ENCODE measurements around the gene SGSM1.

SGSM1 gene

DNA sequence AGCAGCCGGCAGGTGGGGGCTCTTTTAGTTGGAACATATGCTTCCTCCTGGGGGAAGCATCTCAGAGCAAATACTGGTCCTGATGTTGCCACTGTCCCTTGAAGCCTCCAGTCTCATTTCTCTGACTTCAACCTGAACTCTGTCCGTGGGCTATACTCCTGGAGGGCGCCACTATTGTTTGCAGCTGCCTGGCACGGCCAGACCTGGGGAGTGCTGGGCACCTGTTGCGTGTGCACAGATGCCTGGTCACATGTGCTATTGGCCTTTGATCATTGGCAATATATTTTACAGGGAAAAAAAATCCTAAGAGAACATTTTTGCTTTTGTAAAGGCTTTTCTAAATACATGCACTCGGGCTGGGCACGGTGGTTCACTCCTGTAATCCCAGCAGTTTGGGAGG is 122.3 kb downstream of the SGSM1 start:
- no peak for ATAC-seq (ENCODE audit: low read depth)
- H3K9me3 ChIP-seq (ENCODE audit: severe bottlenecking), result no peaks in the 10 kb centered on the region
- DNase-seq (ENCODE audit: low spot score), result no peak
- H3K4me3 ChIP-seq (ENCODE audit: severe bottlenecking), result no peak overlapping the region
- H3K36me3 ChIP-seq (ENCODE audit: low read depth), result no peaks in the 10 kb centered on the region
- TF ChIP-seq, protein P1, sequence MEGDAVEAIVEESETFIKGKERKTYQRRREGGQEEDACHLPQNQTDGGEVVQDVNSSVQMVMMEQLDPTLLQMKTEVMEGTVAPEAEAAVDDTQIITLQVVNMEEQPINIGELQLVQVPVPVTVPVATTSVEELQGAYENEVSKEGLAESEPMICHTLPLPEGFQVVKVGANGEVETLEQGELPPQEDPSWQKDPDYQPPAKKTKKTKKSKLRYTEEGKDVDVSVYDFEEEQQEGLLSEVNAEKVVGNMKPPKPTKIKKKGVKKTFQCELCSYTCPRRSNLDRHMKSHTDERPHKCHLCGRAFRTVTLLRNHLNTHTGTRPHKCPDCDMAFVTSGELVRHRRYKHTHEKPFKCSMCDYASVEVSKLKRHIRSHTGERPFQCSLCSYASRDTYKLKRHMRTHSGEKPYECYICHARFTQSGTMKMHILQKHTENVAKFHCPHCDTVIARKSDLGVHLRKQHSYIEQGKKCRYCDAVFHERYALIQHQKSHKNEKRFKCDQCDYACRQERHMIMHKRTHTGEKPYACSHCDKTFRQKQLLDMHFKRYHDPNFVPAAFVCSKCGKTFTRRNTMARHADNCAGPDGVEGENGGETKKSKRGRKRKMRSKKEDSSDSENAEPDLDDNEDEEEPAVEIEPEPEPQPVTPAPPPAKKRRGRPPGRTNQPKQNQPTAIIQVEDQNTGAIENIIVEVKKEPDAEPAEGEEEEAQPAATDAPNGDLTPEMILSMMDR (IDR thresholded peaks at IDR 0.05; ENCODE audit: poor library complexity, severe bottlenecking), result no peak
- H3K27ac ChIP-seq (ENCODE audit: poor library complexity, severe bottlenecking), result no peak overlapping the region
- no peaks in the 10 kb centered on the region for H3K4me1 ChIP-seq (ENCODE audit: insufficient read depth, poor library complexity, severe bottlenecking)
- no peaks in the 10 kb centered on the region for H3K27me3 ChIP-seq (ENCODE audit: insufficient read depth, poor library complexity, severe bottlenecking)

DNA sequence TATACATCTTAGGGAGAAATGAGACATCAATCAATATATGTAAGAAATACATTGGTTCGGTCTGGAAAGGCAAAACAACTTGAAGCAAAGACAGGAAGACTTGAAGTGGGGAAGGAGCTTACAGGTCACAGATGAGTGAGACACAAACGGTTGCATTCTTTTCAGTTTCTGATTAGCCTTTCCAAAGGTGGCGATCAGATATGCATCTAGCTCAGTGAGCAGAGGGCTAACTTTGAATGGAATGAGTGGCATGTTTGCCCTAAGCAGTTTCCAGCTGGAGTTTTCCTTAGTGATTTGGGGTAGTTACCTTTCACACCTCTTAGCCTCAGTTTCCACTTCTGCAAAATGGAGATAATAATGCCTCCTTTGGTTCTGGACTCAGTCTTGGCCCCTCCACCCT is 124.7 kb downstream of the SGSM1 start:
- H3K4me3 ChIP-seq (ENCODE audit: severe bottlenecking), result no peak overlapping the region
- no peaks in the 10 kb centered on the region for H3K9me3 ChIP-seq (ENCODE audit: severe bottlenecking)
- H3K27ac ChIP-seq (ENCODE audit: poor library complexity, severe bottlenecking), result no peak overlapping the region
- no peaks in the 10 kb centered on the region for H3K4me1 ChIP-seq (ENCODE audit: insufficient read depth, poor library complexity, severe bottlenecking)
- no peaks in the 10 kb centered on the region for H3K27me3 ChIP-seq (ENCODE audit: insufficient read depth, poor library complexity, severe bottlenecking)
- DNase-seq (ENCODE audit: low spot score), result no peak
- TF ChIP-seq, protein P1 (IDR thresholded peaks at IDR 0.05; ENCODE audit: poor library complexity, severe bottlenecking), result no peak
- ATAC-seq (ENCODE audit: low read depth), result no peak
- H3K36me3 ChIP-seq (ENCODE audit: low read depth), result no peaks in the 10 kb centered on the region

DNA sequence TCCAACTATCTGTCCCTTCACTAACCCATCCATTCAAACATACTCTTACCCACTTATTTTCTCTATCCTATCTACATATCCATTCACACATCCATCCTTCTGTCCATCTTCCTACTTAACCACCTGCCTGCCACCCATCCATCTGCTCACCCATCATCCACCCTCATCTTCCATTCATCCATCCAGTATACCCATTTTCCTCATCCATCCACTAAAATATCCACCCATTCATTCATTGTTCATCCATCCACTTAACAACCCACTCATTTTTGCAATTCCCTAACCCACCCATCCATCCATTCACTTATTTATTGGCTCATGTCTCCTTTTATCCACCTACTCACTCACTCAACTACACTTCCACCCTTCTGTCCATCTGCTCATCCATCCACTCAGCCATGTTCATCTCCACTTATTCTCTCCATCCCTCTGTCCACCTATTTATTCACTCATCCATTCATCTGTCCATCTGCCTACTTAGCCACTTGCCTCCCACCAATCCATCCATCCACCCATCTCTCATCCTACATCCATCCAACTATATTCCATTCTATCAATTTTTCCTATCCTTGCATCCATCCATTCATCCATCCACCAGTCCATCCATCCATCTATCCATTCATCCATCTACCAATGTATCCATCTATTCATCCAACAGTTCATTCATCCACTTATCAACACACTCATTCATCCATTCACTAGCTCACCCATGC is 129.9 kb downstream of the SGSM1 start:
- H3K27ac ChIP-seq (ENCODE audit: poor library complexity, severe bottlenecking), result no peak overlapping the region
- H3K9me3 ChIP-seq (ENCODE audit: severe bottlenecking), result no peaks in the 10 kb centered on the region
- DNase-seq (ENCODE audit: low spot score), result no peak
- no peaks in the 10 kb centered on the region for H3K36me3 ChIP-seq (ENCODE audit: low read depth)
- ATAC-seq (ENCODE audit: low read depth), result no peak
- TF ChIP-seq, protein P1 (IDR thresholded peaks at IDR 0.05; ENCODE audit: poor library complexity, severe bottlenecking), result no peak
- H3K4me3 ChIP-seq (ENCODE audit: severe bottlenecking), result no peak overlapping the region
- no peaks in the 10 kb centered on the region for H3K27me3 ChIP-seq (ENCODE audit: insufficient read depth, poor library complexity, severe bottlenecking)
- no peaks in the 10 kb centered on the region for H3K4me1 ChIP-seq (ENCODE audit: insufficient read depth, poor library complexity, severe bottlenecking)

DNA sequence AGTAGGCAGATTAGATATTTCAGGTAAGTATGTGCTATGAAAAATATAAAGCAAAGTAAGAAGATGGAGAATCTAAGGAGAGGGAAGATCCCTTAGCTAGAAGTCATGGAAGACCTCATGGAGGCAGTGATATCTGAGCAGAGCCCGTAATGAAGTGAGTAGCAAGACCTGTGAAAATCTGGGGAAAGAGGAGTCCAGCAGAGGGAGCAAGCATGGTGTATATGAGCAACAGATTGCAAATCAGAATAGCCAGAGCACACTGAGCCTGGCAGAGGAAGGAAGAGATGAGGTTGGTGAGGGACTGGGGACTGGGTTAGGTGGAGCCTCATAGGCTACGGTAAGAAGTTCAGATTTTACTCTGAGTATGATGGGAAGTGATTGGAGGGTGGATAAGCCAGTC is 131.1 kb downstream of the SGSM1 start:
- H3K4me1 ChIP-seq (ENCODE audit: insufficient read depth, poor library complexity, severe bottlenecking), result no peaks in the 10 kb centered on the region
- TF ChIP-seq, protein P1 (IDR thresholded peaks at IDR 0.05; ENCODE audit: poor library complexity, severe bottlenecking), result peak; percentile 49
- H3K9me3 ChIP-seq (ENCODE audit: severe bottlenecking), result no peaks in the 10 kb centered on the region
- no peak overlapping the region for H3K27ac ChIP-seq (ENCODE audit: poor library complexity, severe bottlenecking)
- DNase-seq (ENCODE audit: low spot score), result no peak
- no peaks in the 10 kb centered on the region for H3K27me3 ChIP-seq (ENCODE audit: insufficient read depth, poor library complexity, severe bottlenecking)
- no peak overlapping the region for H3K4me3 ChIP-seq (ENCODE audit: severe bottlenecking)
- H3K36me3 ChIP-seq (ENCODE audit: low read depth), result no peaks in the 10 kb centered on the region
- peak; percentile 78 for ATAC-seq (ENCODE audit: low read depth)

DNA sequence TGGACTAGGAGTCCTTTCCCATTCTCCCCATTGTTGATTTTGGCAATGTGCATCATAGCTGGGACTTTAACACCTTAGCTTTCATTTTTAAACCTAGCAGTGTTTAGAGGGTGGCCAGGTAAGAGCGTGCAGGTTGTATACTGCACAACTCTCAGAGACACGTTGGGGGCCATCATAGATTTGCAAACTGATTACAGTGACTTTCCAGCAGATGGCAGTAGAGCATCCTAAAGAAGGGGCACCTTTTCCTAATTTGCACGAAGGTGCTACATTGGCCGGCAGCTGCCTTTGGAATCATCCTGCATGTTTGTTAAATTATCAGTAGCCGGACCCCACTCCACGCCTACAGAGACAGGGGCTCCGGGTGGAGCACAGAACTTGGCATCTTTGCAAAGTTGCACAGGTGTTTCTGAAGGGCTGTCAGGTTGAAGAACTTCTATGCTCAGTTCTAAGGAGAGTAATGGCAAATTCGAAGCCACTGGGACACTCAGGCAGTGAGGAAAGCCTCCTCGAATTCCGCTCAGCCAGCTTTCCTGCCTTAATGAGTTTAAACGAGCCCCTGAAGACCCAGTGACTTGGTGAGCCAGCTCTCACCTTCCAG is 132.8 kb downstream of the SGSM1 start:
- peaks cover 5% of the 10 kb centered on the region for H3K4me1 ChIP-seq (ENCODE audit: insufficient read depth, poor library complexity, severe bottlenecking)
- no peaks in the 10 kb centered on the region for H3K9me3 ChIP-seq (ENCODE audit: severe bottlenecking)
- H3K27me3 ChIP-seq (ENCODE audit: insufficient read depth, poor library complexity, severe bottlenecking), result no peaks in the 10 kb centered on the region
- H3K27ac ChIP-seq (ENCODE audit: poor library complexity, severe bottlenecking), result no peak overlapping the region
- TF ChIP-seq, protein P1 (IDR thresholded peaks at IDR 0.05; ENCODE audit: poor library complexity, severe bottlenecking), result peak; percentile 88
- DNase-seq (ENCODE audit: low spot score), result no peak
- no peaks in the 10 kb centered on the region for H3K36me3 ChIP-seq (ENCODE audit: low read depth)
- no peak overlapping the region for H3K4me3 ChIP-seq (ENCODE audit: severe bottlenecking)
- peak; percentile 60; the same call in 2 of the 3 replicates for ATAC-seq (ENCODE audit: low read depth)
